ENCODE data around the gene SERPINI2.

The SERPINI2 gene, protein sequence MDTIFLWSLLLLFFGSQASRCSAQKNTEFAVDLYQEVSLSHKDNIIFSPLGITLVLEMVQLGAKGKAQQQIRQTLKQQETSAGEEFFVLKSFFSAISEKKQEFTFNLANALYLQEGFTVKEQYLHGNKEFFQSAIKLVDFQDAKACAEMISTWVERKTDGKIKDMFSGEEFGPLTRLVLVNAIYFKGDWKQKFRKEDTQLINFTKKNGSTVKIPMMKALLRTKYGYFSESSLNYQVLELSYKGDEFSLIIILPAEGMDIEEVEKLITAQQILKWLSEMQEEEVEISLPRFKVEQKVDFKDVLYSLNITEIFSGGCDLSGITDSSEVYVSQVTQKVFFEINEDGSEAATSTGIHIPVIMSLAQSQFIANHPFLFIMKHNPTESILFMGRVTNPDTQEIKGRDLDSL

DNA sequence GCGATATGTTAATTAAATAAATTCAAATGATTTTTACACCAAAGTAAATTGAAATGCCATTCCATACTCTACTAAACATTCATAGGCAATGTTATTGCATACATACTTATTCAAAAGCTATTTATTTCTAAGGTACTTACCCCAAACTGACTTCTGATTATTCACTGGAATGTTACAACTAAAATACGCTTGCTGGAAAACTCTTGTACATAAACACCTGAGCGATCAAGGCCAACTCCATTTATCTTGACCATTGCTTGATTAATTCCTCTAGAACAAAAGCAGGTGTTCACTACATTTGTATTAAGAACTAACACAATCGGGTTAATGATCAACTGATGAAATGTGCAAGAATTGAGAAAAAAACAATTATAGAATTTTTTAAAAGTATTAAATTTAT, at the start of gene SERPINI2:
Gene SERPINI2 (minus strand): TSS at position 180 of the 400 bp plus-strand sequence. CDS start 2,208 bp downstream, outside the sequence.
- H3K27me3 ChIP-seq (ENCODE audit: insufficient read depth, low read depth, severe bottlenecking), result no peaks in the 10 kb centered on the region
- no peaks in the 10 kb centered on the region for H3K36me3 ChIP-seq
- no peak within 1 kb of the TSS for H3K4me3 ChIP-seq (ENCODE audit: low read depth, low read length)
- TF ChIP-seq, protein P1, sequence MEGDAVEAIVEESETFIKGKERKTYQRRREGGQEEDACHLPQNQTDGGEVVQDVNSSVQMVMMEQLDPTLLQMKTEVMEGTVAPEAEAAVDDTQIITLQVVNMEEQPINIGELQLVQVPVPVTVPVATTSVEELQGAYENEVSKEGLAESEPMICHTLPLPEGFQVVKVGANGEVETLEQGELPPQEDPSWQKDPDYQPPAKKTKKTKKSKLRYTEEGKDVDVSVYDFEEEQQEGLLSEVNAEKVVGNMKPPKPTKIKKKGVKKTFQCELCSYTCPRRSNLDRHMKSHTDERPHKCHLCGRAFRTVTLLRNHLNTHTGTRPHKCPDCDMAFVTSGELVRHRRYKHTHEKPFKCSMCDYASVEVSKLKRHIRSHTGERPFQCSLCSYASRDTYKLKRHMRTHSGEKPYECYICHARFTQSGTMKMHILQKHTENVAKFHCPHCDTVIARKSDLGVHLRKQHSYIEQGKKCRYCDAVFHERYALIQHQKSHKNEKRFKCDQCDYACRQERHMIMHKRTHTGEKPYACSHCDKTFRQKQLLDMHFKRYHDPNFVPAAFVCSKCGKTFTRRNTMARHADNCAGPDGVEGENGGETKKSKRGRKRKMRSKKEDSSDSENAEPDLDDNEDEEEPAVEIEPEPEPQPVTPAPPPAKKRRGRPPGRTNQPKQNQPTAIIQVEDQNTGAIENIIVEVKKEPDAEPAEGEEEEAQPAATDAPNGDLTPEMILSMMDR (IDR thresholded peaks at IDR 0.05; ENCODE audit: low read depth, low read length), result no peak
- DNase-seq, result no peak
- H3K9me3 ChIP-seq (ENCODE audit: severe bottlenecking), result no peaks in the 10 kb centered on the region
- H3K27ac ChIP-seq, result no peak within 1 kb of the TSS

DNA sequence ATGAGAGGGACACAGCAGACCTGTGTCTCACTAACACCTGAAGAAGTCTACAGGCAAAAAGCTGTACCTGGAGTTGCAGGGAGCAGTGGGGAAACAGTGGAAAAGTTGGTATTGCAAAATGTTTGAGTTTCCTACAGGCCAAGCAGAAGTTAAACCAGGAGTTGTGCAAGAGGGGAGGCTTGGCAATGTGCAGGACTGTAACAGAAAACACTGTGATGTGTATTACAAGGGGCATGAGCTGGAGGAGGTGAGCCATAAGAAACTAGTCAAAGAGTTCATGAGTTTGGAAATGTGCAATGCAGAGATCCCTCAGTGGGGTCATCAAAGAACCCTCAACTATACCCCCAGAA, 47.1 kb upstream of the SERPINI2 start:
- no peak for DNase-seq
- TF ChIP-seq, protein P1 (IDR thresholded peaks at IDR 0.05; ENCODE audit: low read depth, low read length), result no peak
- no peak overlapping the region for H3K27ac ChIP-seq
- no peaks in the 10 kb centered on the region for H3K36me3 ChIP-seq
- no peaks in the 10 kb centered on the region for H3K9me3 ChIP-seq (ENCODE audit: severe bottlenecking)
- H3K27me3 ChIP-seq (ENCODE audit: insufficient read depth, low read depth, severe bottlenecking), result no peaks in the 10 kb centered on the region
- no peak overlapping the region for H3K4me3 ChIP-seq (ENCODE audit: low read depth, low read length)

DNA sequence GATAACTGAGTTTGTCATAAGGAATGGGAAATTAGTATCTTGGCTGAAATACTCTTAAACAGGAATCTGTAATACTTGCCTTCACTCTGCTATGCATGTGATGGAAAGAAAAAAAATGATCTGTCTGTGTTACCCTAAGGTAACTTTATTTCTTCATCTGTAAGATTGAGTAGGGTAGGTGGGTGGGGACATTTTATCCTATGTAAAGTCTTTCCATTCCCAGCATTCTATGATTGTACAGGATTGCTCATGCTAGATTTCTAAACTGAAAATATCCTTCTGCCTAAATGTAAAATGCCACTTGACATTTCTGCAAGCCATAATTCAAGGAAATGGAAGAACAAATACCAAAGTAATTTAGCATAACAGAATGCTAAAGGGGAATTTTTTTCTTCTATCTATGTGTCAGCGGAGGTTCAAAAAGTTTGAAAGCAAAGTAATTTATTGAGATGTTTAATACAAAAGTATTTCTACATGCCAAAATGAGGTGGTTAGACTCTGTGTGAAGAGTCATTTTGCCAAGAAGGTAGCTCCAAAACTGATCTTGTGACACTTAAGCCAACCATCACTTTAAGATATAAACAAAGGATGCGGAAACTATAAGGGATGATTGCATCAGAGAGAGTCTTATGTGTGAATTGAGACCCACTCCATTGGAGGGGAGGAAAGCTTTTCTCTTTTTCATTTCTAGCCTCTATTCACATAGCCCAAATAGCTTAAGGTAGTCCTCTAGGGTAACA, 46.6 kb upstream of the SERPINI2 start:
- H3K27me3 ChIP-seq (ENCODE audit: insufficient read depth, low read depth, severe bottlenecking), result no peaks in the 10 kb centered on the region
- no peak overlapping the region for H3K27ac ChIP-seq
- no peak overlapping the region for H3K4me3 ChIP-seq (ENCODE audit: low read depth, low read length)
- H3K36me3 ChIP-seq, result no peaks in the 10 kb centered on the region
- TF ChIP-seq, protein P1 (IDR thresholded peaks at IDR 0.05; ENCODE audit: low read depth, low read length), result no peak
- DNase-seq, result no peak
- no peaks in the 10 kb centered on the region for H3K9me3 ChIP-seq (ENCODE audit: severe bottlenecking)

DNA sequence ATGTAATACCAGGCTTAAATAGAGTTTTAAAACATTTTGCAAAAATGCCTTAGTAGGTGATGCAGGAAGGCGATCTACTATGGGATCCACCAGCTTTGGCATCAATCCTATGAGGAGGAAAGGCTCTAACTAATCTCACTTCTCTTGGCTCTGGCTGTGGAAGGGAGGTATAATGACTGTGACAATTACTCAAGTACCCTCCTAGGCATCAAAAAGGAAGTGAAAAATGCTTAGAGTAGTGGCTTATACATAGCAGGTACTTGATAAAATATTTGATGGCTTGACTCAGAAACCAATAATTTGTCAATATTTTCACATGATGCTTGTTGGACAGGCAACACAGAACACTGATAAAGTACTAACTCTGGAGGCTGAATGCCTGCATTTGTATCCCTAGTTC, 34.1 kb upstream of the SERPINI2 start:
- Histone ChIP-seq H3K36me3 (no peaks in the 10 kb centered on the region), H3K27me3 (ENCODE audit: insufficient read depth, low read depth, severe bottlenecking) (no peaks in the 10 kb centered on the region), H3K4me3 (ENCODE audit: low read depth, low read length) (no peak overlapping the region), H3K9me3 (ENCODE audit: severe bottlenecking) (no peaks in the 10 kb centered on the region), H3K27ac (no peak overlapping the region)
- TF ChIP-seq, protein P1 (IDR thresholded peaks at IDR 0.05; ENCODE audit: low read depth, low read length), result no peak
- DNase-seq, result no peak

DNA sequence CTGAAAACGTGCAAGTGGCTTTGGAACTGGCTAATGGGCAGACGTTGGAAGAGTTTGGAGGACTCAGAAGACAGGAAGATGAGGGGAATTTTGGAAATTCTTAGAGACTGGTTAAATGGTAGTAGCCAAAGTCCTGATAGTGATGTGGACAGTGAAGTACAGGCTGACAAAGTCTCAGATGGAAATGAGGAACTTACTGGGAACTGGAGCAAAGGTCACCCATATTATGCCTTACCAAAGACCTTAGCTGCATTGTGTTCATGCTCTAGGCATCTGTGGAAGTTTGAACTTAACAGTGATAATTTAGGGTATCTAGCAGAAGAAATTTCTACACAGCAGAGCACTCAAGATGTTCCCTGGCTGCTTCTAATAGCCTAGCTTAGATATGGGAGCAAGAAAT, 28.6 kb upstream of the SERPINI2 start:
- Histone ChIP-seq H3K9me3 (ENCODE audit: severe bottlenecking) (no peaks in the 10 kb centered on the region), H3K27me3 (ENCODE audit: insufficient read depth, low read depth, severe bottlenecking) (no peaks in the 10 kb centered on the region), H3K36me3 (no peaks in the 10 kb centered on the region), H3K27ac (no peak overlapping the region), H3K4me3 (ENCODE audit: low read depth, low read length) (no peak overlapping the region)
- TF ChIP-seq, protein P1 (IDR thresholded peaks at IDR 0.05; ENCODE audit: low read depth, low read length), result no peak
- no peak for DNase-seq

Data from WERI-Rb-1 (cell line).